GM18951 (cell line): ENCODE measurements around the gene MEGF8.

ENCODE experiments used
- POLR2A ChIP-seq: IDR thresholded peaks from 4 replicates; pipeline ENCODE4 v1.6.1; 2011; ENCODE audit warnings: mild to moderate bottlenecking; ENCODE audit not compliant: insufficient read length, insufficient read depth; ENCODE audit errors: extremely low read depth
- in situ Hi-C: fragments of 300-500 bp; cut with MboI; formaldehyde crosslinking; loops from one replicate; pipeline ENCODE4 v1.12.0; 2022; ENCODE audit warnings: low sequenced_read_pairs, mixed read lengths, inconsistent platforms; ENCODE audit not compliant: unreplicated experiment

Gene MEGF8

DNA sequence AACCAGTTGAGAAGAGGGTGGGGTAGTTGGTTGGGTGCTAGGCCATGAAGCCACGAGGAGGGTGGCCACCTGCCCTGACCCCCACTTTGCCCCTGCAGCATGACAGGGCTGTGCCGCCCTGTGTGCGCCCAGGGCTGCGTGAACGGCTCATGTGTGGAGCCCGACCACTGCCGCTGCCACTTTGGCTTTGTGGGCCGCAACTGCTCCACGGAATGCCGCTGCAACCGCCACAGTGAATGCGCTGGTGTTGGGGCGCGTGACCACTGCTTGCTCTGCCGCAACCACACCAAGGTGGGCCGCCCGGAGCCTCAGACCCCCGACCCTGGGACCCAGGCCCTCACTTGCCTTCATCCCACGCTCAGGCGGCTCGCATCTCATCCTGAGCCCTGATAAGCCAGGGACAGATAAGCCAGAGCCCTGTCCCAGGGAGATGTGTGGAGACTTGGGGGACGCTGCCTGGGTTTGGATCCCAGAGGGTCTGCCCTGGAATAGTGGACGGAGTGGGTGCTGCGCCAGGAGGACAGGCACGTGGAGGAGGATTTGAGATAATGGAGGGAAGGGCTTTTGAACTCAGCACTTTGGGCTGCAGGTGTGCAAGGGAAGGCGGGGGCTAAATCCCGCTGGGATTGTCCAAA is 44.1 kb downstream of the MEGF8 start:
- in situ Hi-C loops: no loop called here
- no peak for TF ChIP-seq POLR2A

DNA sequence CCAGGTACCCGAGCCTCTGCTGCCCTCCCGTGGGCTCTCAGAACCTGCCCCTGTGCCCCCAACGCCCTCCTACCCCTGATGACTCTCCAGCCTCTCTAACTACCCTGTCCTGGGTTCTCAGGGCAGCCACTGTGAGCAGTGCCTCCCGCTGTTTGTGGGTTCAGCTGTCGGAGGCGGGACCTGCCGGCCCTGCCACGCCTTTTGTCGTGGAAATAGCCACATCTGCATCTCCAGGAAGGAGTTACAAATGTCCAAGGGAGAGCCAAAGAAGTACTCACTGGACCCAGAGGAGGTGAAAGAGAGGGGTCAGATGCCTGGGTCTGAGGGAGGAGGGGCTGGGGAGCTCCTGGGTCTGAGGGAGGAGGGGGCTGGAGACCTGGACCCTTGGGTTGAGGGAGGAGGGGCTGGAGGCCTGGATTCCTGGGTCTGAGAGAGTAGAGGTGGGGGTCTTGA is 44.7 kb downstream of the MEGF8 start:
- in situ Hi-C loops: no loop called here
- no peak for TF ChIP-seq POLR2A

DNA sequence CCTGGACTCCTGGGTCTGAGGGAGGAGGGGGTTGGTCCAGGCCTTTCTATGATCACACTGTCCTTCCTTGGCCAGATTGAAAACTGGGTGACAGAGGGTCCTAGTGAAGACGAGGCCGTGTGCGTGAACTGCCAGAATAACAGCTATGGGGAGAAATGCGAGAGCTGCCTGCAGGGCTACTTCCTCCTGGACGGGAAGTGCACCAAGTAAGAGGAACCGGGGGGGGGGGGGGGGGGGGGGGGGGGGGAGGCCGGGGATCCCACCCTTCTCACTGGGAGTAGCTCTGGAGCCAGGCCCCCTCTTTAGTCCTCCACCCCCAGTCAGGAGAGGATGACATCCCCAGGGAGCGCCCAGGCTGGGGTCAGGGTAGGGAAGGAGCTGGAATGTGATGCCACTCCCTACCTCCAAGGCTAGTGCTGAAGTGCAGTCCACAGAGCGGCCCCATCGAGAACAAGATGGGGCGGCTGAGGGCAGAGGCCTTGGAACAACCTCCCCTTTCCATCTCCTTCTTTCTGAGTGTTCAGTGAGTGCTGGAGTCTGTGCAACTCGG is 45.3 kb downstream of the MEGF8 start:
- in situ Hi-C loops: no loop called here
- TF ChIP-seq POLR2A: no peak

DNA sequence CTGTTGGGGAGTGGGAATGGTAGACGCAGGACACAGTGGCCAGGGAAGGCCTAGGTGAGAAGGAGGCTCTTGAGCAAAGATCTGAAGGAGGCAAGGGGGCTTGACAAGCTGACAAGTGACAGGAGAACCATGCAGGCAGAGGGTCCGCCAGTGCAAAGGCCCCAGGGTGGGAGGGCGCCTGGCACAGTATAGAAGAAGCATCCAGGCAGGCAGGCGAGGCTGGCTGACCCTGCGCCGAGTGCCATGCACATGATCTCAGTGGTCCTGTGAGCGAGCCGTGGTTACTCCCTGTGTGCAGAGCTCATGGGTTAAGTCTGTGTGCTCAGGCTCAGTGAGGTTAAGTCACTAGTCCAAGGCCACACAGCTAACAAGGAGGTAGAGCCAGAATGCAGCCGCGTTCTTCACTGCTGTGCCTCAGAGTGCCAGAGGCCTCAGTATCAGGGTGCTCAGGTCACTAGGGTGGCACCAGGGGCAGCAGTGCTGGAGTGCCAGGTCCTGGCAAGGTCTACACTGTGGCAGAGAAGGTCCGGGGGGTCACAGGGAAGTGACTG is 49.5 kb downstream of the MEGF8 start:
- no peak for TF ChIP-seq POLR2A
- in situ Hi-C loops: no loop called here

DNA sequence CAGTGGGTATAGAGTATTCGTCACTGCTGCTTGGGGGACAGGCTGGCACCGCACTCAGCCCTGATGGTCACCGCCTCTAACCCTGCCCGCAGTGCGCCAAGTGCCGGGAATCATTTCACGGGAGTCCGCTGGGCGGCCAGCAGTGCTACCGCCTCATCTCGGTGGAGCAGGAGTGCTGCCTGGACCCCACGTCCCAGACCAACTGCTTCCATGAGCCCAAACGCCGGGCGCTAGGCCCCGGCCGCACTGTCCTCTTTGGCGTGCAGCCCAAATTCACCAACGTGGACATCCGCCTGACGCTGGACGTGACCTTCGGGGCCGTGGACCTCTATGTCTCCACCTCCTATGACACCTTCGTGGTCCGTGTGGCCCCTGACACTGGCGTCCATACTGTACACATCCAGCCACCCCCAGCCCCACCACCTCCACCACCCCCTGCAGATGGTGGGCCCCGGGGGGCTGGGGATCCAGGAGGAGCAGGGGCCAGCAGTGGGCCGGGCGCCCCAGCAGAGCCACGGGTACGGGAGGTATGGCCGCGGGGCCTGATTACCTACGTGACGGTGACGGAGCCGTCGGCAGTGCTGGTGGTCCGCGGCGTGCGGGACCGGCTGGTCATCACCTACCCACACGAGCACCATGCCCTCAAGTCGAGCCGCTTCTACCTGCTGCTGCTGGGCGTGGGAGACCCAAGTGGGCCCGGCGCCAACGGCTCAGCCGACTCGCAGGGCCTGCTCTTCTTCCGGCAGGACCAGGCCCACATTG is 50.2 kb downstream of the MEGF8 start:
- TF ChIP-seq POLR2A: no peak
- in situ Hi-C loops: no loop called here

DNA sequence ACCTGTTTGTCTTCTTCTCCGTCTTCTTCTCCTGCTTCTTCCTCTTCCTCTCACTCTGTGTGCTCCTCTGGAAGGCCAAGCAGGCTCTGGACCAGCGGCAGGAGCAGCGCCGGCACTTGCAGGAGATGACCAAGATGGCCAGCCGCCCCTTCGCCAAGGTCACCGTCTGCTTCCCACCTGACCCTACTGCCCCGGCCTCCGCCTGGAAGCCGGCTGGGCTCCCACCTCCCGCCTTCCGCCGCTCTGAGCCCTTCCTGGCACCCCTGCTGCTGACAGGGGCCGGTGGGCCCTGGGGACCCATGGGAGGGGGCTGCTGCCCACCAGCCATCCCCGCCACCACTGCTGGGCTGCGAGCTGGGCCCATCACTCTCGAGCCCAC is 50.7 kb downstream of the MEGF8 start:
- in situ Hi-C loops: no loop called here
- no peak for TF ChIP-seq POLR2A

DNA sequence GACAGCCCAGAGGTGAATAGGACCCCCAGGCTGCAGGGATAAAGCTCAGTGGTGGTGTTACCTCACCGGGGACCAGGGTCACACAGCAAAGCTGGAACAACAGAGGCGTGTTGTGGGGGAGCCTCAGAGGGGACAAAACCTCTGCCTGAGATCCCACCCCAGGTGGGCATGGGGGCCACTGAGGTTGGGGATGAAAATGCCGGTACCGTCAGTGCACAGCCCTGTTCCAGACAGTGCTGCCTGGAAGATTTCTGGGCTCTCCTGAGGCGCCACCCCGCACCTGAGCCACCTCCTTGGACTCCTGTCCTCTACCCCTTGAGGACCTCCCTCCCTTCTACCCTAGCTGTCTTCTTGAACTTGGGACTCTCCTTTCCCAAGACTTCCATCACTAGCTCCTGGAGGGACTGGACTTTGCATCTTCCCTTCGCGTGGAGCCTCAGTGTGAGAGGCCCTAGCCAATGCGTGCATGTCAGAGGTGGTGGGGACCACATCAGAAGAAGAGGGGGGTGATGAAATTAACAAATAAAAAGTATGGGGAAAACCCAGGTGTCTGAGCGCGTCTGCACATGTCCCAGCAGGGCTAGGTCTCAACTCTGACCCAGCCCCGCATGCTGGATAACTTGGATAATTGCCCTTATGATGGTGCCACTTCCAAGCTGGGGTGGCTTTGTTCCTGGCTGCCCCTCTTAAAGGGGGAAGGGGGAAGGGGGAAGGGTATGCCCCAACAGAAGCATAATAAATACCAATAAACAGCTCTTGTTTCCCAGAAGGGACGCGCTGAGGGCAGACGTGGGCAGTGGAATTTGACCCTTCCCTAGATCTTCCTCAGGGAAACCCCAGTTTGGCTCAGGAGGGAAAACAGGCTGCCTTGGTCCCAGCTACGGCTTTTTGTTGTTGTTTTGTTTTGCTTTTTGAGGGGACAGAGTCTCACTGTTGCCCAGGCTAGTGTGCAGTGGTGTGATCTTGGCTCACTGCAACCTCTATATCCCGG is 53.1 kb downstream of the MEGF8 start:
- no peak for TF ChIP-seq POLR2A
- in situ Hi-C loops: no loop called here

DNA sequence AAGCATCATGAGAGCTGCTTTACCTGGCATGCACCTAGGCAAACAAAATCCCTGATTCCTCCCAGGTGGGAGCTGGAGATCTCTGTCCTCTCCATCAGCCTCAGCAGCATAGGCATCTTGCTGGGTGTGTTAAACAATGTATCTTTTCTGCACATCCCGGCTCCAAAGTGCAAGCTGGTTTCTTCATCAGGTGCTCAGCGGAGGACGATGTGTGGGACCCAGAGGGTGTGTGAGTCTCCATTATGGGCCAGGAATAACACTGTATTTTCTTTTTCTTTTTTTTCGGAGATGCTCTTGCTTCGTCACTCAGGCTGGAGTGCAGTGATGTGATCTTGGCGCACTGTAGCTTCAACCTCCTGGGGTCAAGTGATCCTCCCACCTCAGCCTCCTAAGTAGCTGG is 54.7 kb downstream of the MEGF8 start:
- no peak for TF ChIP-seq POLR2A
- in situ Hi-C loops: no loop called here

DNA sequence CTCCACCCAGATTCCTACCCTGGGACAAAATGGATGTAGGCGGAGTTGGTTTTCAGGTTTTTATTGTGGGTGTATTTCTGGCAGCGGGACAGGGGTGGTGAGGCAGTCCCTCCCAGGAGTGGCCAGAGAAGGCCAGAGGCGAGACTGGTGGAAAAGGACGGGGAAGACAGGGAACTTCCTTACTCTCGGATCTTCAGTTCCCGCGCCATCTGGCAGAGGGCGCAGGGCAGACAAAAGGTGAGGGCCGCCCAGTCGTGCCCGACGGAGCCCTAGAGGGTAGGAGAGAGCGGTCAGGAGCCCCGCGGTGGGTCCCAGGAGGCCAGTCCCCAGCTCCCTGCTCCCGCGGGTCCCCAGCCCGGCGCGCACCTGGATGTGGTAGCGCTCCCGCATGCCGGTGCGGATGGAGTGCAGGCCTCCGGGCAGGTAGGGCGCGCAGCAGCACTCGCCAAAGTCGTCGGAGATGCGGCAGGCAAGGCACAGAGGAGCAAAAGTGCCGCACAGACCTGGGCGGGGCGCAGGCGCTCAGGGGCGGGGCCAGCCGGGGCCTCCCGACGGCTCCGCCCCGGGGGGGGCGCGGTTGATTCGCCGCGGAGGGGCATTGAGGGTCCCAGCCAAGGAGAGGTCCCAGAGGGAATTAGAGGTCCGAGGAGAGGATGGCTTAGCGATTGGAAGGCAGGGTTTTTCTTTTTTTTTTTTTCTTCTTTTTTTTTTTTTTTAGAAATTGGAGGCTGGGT is 61.7 kb downstream of the MEGF8 start:
- in situ Hi-C loops: no loop called here
- no peak for TF ChIP-seq POLR2A

DNA sequence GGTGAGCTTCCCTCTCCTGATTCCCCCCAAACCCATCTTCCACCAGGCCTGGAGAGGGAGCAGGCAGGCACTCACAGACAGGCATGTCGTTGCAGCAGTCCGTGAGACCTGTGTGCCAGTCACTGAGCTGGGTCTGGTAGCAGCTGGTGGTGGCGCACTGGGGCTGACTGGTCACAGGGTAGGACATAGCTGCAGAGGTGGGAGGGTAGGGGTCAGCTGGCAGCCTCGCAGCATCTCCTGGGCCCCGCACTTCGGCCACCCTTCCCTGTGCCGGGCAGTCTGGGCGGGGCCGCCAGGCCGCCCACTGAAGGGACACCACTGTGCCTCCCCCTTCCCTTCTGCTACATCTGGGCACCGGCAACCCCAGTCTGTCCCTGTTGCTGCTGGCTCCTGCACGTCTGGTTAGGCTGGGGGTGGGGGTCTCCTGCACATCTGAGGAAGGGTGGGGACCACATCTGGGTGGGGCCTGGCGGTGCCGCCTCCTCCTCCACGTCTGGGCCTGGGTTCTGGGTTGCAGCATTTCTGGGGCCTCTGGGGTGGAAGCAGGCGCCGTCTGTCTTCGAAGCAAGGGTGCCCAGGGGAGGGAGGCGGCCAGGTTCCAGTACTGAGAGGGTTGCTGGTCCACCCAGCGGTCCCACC is 63.5 kb downstream of the MEGF8 start:
- in situ Hi-C loops: no loop called here
- no peak for TF ChIP-seq POLR2A

DNA sequence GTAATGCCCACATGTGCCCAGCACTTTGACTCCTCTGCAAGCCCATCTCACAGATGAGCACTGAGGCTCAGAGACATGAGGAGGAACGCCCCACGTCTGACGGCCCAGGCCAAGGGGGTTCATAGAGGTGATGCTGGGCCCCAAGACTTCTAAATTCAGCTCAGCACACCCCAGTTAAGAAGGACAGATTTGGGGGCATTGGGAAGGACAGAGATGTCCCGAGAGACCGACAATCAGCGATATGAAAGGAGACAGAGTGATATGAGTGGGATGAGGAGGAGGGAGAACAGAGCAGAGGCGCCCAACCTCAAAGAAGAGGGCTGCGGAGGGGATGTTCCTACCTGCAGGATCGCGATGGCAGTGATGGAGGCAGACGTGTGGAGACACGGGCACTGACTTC is 64.5 kb downstream of the MEGF8 start, which contains the start of gene CNFN:
CNFN (minus strand) TSS at position 399 of the 400 bp plus-strand sequence. CDS start 1,260 bp downstream, outside the sequence.
- no peak for TF ChIP-seq POLR2A
- in situ Hi-C loops: no loop called here

DNA sequence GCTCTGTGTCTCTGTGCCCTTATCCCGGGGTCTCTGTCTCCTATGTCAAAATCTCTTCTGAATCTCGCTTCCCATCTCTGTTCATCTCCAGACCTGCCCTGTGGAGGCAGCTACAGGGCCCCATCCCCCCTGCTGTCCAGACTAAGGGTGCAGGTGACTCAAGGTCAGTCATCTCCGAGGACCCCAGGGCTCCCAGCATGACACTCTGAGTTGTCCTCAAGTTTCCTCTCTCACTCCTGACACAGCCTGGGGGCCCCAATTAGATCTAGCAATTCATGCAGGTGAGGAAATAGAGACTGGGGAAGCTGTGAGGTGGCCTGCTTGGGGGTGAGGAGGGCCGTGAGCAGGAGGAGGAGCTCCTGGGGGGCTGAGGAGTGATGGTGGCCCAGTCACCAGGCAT is 66.7 kb downstream of the MEGF8 start:
- TF ChIP-seq POLR2A: no peak
- in situ Hi-C loops: no loop called here
